C4-2B (cell line): ENCODE measurements around the gene ZNF384.

Experiments
- H3K27ac ChIP-seq: fragments of 450-650 bp; 2 replicates; pipeline ENCODE4 v1.5.1; 2017
- ZFX ChIP-seq: fragments of 450-650 bp; IDR thresholded peaks from 2 replicates; pipeline ENCODE4 v1.6.1; 2017
- TF ChIP-seq, protein P1 (sequence below): fragments of 450-650 bp; conservative IDR thresholded peaks from 2 replicates; pipeline ENCODE4 v1.5.1; 2017; ENCODE audit warnings: mild to moderate bottlenecking

Gene ZNF384

GRCh38 chr12:6647083-6647604, 42.0 kb downstream of the ZNF384 start, which contains the start of gene ACRBP:
Gene ACRBP, minus strand, starts transcription at chr12:6647432. Its CDS starts 66 bp downstream, at chr12:6647366.
- TF ChIP-seq ZFX, result no peak
- TF ChIP-seq, protein P1, sequence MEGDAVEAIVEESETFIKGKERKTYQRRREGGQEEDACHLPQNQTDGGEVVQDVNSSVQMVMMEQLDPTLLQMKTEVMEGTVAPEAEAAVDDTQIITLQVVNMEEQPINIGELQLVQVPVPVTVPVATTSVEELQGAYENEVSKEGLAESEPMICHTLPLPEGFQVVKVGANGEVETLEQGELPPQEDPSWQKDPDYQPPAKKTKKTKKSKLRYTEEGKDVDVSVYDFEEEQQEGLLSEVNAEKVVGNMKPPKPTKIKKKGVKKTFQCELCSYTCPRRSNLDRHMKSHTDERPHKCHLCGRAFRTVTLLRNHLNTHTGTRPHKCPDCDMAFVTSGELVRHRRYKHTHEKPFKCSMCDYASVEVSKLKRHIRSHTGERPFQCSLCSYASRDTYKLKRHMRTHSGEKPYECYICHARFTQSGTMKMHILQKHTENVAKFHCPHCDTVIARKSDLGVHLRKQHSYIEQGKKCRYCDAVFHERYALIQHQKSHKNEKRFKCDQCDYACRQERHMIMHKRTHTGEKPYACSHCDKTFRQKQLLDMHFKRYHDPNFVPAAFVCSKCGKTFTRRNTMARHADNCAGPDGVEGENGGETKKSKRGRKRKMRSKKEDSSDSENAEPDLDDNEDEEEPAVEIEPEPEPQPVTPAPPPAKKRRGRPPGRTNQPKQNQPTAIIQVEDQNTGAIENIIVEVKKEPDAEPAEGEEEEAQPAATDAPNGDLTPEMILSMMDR, result no peak
- no peak within 1 kb of the TSS for H3K27ac ChIP-seq

DNA sequence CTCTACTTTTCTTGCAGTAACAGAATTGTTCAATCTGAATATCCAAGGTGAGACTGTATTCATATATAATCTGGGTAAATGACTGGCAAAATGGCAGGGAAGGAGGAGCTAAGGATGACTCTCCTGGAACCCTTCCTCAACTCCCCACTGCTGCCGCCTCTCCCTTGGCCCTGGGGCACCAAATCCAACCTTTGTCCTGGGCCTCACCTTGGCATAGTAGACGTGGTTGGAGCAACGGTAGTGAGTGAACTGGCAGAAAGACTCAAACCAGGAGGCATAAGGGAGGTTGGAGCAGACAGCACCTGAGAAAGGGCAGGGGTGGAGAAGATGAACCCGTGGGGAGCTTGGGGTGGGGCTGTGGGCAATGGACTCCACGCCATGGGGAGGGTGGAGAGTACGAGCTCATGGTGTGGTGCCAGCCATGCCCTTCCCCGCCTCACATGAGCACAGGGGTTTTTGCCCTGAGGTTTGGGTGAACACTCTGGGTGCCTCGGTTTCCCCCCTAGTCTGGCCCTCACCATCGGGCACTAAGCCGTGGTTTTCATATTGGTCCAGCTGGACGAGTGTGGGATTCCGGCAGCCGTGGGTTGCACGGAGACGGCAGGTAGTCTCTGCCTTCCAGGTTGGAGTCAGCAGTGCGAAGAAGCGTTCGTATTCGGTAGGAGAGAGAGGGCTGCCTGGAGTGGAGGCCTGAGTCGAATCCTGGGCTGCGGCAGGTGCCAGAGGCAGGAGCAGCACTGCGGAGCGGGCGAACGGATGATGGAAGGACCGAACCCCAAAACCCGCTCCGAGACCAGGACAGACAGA, 42.7 kb downstream of the ZNF384 start:
- no peak for TF ChIP-seq ZFX

DNA sequence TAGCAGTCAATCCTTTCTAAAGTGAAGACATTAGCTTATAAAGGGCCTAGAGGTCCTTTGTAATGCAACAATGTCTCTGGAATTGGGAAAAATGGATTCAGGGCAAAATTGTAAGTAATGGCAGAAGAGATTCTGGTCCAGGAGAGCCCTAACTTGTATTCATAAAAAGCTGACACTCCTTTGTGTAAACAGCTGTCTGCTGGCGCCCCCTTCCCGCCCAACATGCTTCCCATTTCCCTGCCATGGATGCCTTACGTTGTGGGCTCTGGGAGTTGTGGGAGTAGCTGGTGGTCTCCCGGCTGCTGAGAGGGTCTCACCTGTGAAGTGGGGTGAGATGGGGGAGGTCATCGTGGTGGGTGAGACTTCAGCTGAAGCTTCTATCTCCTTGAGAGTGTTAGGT, 44.3 kb downstream of the ZNF384 start:
- H3K27ac ChIP-seq, result no peak overlapping the region
- no peak for TF ChIP-seq ZFX
- TF ChIP-seq, protein P1, result no peak

More for the DNA sequence above, 42.7 kb downstream of the ZNF384 start:
- H3K27ac ChIP-seq, result no peak overlapping the region

DNA sequence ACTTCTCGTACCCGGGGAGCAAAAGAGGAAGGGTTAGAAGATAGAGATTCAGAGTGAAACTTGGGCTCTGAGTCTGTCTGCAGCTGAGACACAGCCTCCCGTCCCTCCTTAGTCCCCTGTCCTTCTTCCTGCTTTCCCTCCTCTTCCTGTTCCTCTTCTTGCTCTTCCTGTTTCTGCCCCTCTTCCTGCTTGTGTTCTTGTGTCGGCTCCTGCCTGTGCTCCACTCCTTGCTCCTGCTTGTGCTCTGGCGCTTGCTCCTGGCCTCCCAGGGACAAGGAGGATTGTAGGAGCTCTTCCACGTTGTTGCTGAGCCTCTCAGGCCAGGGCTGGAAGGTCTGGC, 44.9 kb downstream of the ZNF384 start:
- no peak overlapping the region for H3K27ac ChIP-seq

GRCh38 chr12:6643569-6644256, 45.5 kb downstream of the ZNF384 start:
- H3K27ac ChIP-seq, result no peak overlapping the region
- no peak for TF ChIP-seq ZFX
- TF ChIP-seq, protein P1, result no peak

More for the DNA sequence above, 44.9 kb downstream of the ZNF384 start:
- TF ChIP-seq ZFX, result no peak
- TF ChIP-seq, protein P1, result no peak

GRCh38 chr12:6641131-6641530, 48.0 kb downstream of the ZNF384 start:
- H3K27ac ChIP-seq, result no peak overlapping the region
- no peak for TF ChIP-seq ZFX
- TF ChIP-seq, protein P1, result no peak

DNA sequence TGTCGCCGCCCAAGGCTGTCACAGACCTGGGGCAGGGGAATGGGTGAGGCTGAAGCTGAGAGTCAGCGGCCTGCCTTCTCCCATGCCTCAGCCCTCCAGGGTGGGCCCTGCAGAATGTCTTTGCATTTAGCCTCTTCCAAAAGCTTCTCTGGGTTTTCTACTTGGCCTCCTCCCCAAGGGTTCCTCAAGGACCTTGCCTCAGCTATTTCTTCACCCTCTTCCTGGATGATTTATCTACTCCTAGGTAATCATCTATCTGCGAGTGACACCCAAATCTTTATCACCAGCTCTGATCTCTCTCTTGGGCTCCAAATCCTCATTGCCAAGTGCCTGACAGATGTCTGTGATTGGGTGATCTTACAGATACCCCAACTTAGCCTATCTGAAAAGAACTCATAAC, 48.7 kb downstream of the ZNF384 start:
- no peak overlapping the region for H3K27ac ChIP-seq
- TF ChIP-seq ZFX, result no peak
- TF ChIP-seq, protein P1, result no peak
